Measurements from ENCODE around the gene SYT3.
"Not testable (repeated sequence)": the region's sequence is repeated elsewhere in the genome, so short reads cannot be mapped to it uniquely, and the experiment has no call there.

The SYT3 gene

GRCh38 chr19:50601407-50602088 lies 38.1 kb downstream of the SYT3 start:
- FAIRE-seq = no peak

GRCh38 chr19:50599427-50599826 lies 40.3 kb downstream of the SYT3 start:
- no peak for FAIRE-seq

- FAIRE-seq = no peak
These were observed 49.5 kb downstream of the SYT3 start for GRCh38 chr19:50590191-50590590.

- FAIRE-seq = not testable (repeated sequence)
These were observed 57.7 kb downstream of the SYT3 start for GRCh38 chr19:50581795-50582660.

DNA sequence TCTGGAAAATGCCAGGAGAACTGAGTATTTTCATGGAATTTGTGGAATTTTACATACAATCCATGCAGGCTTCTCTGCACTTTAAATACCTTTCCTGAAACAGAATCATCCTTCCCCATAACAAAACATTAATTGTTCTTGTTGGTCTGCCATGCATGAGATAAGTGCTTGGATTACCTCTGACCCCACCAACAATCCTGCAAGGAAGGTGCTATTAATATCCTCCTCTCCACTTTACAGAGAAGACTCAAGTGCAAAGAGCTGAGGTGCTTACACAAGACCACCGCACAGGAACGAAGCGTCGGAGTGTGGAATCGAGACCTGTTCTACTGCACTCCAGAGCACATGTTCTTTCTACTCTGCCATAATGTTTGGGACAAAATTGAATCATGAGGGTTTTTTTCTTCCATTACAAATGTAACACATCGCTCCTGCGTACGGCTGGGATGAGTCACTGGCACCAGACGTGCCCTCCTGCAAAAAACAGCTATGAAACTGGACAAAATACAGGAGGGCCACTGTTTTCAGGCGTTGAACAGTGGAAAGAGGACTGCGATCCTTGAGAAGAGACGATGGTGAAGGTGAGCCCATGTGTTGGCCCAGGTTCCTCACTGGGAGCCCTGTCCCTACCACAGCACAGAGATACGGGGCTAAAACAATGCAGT lies 58.6 kb downstream of the SYT3 start:
- FAIRE-seq = no peak

- no peak for FAIRE-seq
These were observed 59.4 kb downstream of the SYT3 start for GRCh38 chr19:50580240-50580639.

DNA sequence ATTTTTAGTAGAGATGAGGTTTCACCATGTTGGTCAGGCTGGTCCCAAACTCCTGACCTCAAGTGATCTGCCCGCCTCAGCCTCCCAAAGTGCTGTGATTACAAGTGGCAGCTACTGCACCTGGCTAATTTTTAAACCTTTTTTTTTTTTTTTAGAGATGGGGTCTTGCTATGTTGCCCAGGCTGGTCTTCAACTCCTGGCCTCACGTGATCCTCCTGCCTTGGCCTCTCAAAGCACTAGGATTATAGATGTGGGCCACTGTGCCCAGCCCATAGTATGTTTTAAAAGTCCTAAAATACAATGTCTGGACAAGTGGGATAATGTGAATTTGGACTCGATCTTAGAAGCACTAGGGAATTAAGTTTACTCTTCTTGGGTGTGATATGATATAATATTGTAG lies 62.9 kb downstream of the SYT3 start:
- not testable (repeated sequence) for FAIRE-seq

DNA sequence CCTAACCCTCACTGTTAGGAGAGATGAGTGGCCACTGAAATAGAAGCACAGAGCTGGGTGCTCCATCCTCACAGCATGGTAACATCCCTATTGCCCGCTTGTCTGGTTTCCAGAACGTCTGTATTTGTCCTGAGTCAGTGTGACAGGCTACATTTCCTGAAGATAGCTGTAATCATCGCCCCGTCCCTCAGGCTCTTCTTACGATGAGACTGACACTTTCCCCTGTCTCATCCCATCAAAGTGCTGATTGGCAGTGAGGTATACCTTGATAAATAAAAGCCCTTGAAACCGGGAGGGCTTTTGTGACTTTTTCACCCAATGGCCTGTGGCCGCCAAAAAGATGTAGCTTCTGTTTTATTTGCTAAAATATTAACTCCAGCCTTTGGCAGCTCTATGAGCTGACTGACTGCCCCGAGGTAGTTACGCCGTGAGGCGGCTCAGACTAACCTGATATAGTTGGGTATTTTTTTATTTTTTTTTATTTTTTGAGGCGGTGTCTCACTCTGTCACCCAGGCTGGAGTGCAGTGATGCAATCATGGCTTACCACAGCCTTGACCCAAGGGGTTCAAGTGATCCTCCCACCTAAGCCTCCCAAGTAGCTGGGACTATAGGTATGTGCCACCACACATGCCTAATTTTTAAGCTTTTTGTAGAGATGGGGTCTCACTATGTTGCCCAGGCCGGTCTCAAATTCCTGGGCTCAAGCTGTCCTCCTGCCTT lies 65.8 kb downstream of the SYT3 start:
- FAIRE-seq = no peak
